Transverse colon (tissue), 4 donors: ENCODE results near the gene DES. TPM values are rescaled to one million over a fixed set of nuclear protein-coding genes. Genes with fewer than 3 reads are reported as not detected.

Source experiments
- DNase-seq: peaks from one replicate; pipeline ENCODE4 v3.0.0-alpha.2; 2019
- H3K27ac ChIP-seq, 4 donors: fragments of 200-600 bp; sonication (generic); 2 replicates each; pipeline ENCODE4 v1.5.1; 2016 to 2018; ENCODE audit warnings: inconsistent platforms in 4 of 4
- H3K27me3 ChIP-seq: fragments of 200-600 bp; sonication (generic); 2 replicates; pipeline ENCODE4 v1.5.1; 2017; ENCODE audit warnings: inconsistent platforms
- H3K36me3 ChIP-seq, 4 donors: fragments of 200-600 bp; sonication (generic); 2 replicates each; pipeline ENCODE4 v1.5.1; 2017 to 2019; ENCODE audit warnings: inconsistent platforms in 4 of 4
- H3K4me1 ChIP-seq, 4 donors: fragments of 200-600 bp; sonication (generic); 2 replicates each; pipeline ENCODE4 v1.5.1; 2017 to 2020; ENCODE audit warnings: inconsistent platforms in 4 of 4
- H3K4me3 ChIP-seq, 4 donors: fragments of 200-600 bp; sonication (generic); 1 replicate in 1 of 4; 2 replicates in 3 of 4; pipeline versions ENCODE4 v1.5.1 to v1.6.1; 2017 to 2019; ENCODE audit warnings: inconsistent platforms in 4 of 4
- H3K9me3 ChIP-seq, 2 donors: fragments of 200-600 bp; sonication (generic); 2 replicates each; pipeline ENCODE4 v1.5.1; 2017 to 2019; ENCODE audit warnings: inconsistent platforms in 2 of 2
- EP300 ChIP-seq: sonication (generic); formaldehyde crosslinking; IDR thresholded peaks from one replicate; pipeline ENCODE4 v1.6.1; 2017; ENCODE audit warnings: antibody characterized with exemption, low read depth
- POLR2A ChIP-seq: fragments of 450-650 bp; IDR thresholded peaks from one replicate; pipeline ENCODE4 v1.6.1; 2016; ENCODE audit warnings: antibody characterized with exemption, mild to moderate bottlenecking, moderate library complexity
- POLR2AphosphoS5 ChIP-seq, 3 donors: sonication (generic); formaldehyde crosslinking; IDR thresholded peaks; one replicate each; pipeline ENCODE4 v1.6.1; 2016; ENCODE audit warnings: antibody characterized with exemption in 3 of 3
- WGBS, 2 donors: methylation state at CpG; one replicate each; pipeline ENCODE4 v1.1.5; 2018; ENCODE audit warnings: low coverage in 1 of 2; 5-methylcytosine and 5-hydroxymethylcytosine counted together
- in situ Hi-C, 4 donors: fragments of 200-750 bp; cut with MboI; loops; one replicate each; pipeline versions ENCODE4 v1.15.0 to v1.15.1; 2017; ENCODE audit warnings: low sequenced_read_pairs in 3 of 4, low pct_ligation_motif_present in 1 of 4, low pct_unique_long_range_greater_than_20kb in 1 of 4
- intact Hi-C: fragments of 100-400 bp; cut with DNase I; formaldehyde crosslinking; loops from one replicate; pipeline ENCODE4 v1.15.1; 2023; ENCODE audit warnings: low total_unique reads
- total RNA-seq, 4 donors: library from RNA; depleted of rRNA; stranded (reverse); fragments of >200 nt; gene quantifications; one replicate each; pipeline ENCODE4 v1.1.0, GENCODE V29; 2016
- TF ChIP-seq, protein P1 (sequence below), 5 experiments: fragments of 200-600 bp in 3 of 5; fragments of 450-650 bp in 2 of 5; sonication (generic) in 3 of 5; IDR thresholded peaks; 1 replicate in 2 of 5; 2 replicates in 3 of 5; pipeline ENCODE4 v1.5.1; 2016 to 2017; ENCODE audit warnings: antibody characterized with exemption in 5 of 5, inconsistent platforms in 3 of 5, mild to moderate bottlenecking in 2 of 5, moderate library complexity in 1 of 5

The DES gene
- total RNA-seq, 4 donors from 2014 or later, result 1,000 to 12,373 (median 1,519) TPM

DNA sequence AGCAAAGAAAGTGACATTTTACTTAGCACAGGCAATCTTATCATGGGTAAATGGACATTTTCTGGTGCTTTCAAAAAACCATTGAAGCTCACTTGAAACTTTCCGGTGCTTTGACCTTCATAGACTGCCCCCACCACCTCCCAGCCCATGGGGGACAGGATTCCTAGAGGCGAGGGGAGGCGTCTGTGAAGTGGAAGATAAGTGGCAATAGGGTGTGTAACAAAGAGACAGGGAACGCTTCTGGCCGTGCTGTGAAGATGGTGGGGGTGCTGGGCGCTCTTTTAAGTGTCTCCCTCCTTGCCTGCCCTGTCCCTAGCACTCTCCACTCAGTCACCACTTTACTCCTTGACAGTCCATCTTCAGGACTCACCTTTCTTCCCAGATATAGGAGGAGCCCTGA is 57.1 kb downstream of the DES start:
- in situ Hi-C loops, result loop anchor here in 3 of 4 donors (10.0 kb wide), 1 partner anchor 50 kb away; no protein-coding TSS in a partner anchor
- 43 to 64% methylated on average over 2 to 6 of the region's 6 CpGs for WGBS, 2 donors
- no peak for DNase-seq
- intact Hi-C loops, result loop anchor here (5.0 kb wide), 1 partner anchor 57 kb away; no protein-coding TSS in a partner anchor
- H3K36me3 ChIP-seq, result no peaks in the 10 kb centered on the region
- no peaks in the 10 kb centered on the region for H3K9me3 ChIP-seq
- H3K27me3 ChIP-seq, result peaks cover 4% of the 10 kb centered on the region
- TF ChIP-seq, protein P1, sequence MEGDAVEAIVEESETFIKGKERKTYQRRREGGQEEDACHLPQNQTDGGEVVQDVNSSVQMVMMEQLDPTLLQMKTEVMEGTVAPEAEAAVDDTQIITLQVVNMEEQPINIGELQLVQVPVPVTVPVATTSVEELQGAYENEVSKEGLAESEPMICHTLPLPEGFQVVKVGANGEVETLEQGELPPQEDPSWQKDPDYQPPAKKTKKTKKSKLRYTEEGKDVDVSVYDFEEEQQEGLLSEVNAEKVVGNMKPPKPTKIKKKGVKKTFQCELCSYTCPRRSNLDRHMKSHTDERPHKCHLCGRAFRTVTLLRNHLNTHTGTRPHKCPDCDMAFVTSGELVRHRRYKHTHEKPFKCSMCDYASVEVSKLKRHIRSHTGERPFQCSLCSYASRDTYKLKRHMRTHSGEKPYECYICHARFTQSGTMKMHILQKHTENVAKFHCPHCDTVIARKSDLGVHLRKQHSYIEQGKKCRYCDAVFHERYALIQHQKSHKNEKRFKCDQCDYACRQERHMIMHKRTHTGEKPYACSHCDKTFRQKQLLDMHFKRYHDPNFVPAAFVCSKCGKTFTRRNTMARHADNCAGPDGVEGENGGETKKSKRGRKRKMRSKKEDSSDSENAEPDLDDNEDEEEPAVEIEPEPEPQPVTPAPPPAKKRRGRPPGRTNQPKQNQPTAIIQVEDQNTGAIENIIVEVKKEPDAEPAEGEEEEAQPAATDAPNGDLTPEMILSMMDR (IDR thresholded peaks at IDR 0.05), result no peak
- TF ChIP-seq POLR2AphosphoS5 (IDR thresholded peaks at IDR 0.05), result no peak
- no peak for TF ChIP-seq POLR2A
- no peak for TF ChIP-seq EP300
- H3K4me3 ChIP-seq, result no peak overlapping the region
- peak overlapping the region in 2 of 4 donors; percentile 36 to 53 for H3K27ac ChIP-seq
- H3K4me1 ChIP-seq, result peaks cover 0 to 8% (median 4%) of the 10 kb centered on the region in 4 donors

DNA sequence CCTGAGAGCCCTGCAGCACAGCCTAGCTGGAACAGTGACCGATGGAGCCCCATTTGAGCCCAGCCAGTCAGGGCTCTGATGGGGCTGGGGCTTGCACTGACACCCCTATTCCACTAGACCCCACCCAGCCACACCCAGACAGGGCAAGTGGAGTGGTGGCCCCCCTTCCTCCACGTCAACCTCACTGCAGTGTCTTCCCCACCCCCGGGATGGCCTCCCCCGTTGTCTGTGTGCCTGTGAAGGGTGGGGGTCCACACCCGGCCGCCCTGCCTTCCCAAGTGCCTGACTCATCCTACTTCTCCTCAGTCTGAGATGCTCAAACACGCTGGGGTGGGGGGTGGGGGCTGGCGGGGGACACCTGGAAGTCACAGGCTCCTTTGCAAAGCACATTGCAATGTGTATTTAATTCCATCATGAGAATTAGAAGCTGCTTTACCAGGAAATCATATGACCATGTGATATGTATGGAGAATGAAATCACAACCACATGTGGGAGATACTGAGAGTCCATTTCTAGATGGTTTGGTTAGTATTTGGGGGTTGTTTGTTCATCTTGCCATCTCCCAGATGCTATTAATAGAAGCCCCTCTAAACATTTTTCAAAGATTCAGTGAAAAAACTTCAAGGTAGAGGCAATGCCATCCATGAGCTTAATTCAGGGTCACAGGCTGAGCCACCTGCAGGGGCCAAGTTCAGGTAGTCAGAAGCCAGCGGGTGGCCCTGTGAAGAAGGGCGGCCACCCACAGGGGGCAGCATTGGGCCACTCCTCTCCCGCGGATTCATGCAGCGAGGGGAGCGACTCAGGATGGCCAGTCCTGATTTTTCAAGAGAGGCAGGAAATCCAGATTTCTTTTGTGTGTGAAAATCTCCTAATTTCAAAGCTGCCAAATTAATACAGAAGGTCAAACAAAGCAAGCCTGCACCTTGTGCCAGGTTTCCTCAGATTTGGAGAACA is 57.8 kb downstream of the DES start:
- Histone ChIP-seq H3K27me3 (peaks cover 4% of the 10 kb centered on the region), H3K9me3 (no peaks in the 10 kb centered on the region), H3K27ac (peak overlapping the region in 3 of 4 donors; percentile 36 to 68 (median 36)), H3K36me3 (no peaks in the 10 kb centered on the region), H3K4me3 (no peak overlapping the region), H3K4me1 (peaks cover 0 to 8% (median 4%) of the 10 kb centered on the region in 4 donors)
- intact Hi-C loops (loop anchor here (5.0 kb wide), 1 partner anchor 56 kb away; no protein-coding TSS in a partner anchor), in situ Hi-C loops (loop anchor here in 3 of 4 donors (10.0 kb wide), 1 partner anchor 49 kb away; no protein-coding TSS in a partner anchor)
- WGBS, 2 donors, result 36% methylated on average over 14 of the region's 14 CpGs; no CpG with 5 or more reads in 1 of the 2 donors
- peak; percentile 78 for DNase-seq
- TF ChIP-seq POLR2AphosphoS5 (IDR thresholded peaks at IDR 0.05) (peak in 1 of 3 donors; percentile 11), EP300 (no peak), POLR2A (no peak)
- TF ChIP-seq, protein P1 (IDR thresholded peaks at IDR 0.05), result peak; percentile 83 to 91 (median 89)

Other genes starting within 250 kb of the DES start
- 10 to 100 TPM in 3 of 4 donors, 1 to 10 TPM in 1; 5.4 to 18.4 (median 15.7) TPM for gene SLC23A3, start 248.3 kb upstream of the DES start, total RNA-seq
- 100 to 1,000 TPM in 3 of 4 donors, 10 to 100 TPM in 1; 50.4 to 114 (median 106) TPM for gene CNPPD1, start 241.5 kb upstream of the DES start, total RNA-seq
- gene RETREG2, start 240.1 kb upstream of the DES start, total RNA-seq, result 100 to 1,000 TPM in 2 of 4 donors, 10 to 100 TPM in 2; 37.8 to 226 (median 102) TPM
- 100 to 1,000 TPM in 3 of 4 donors, 10 to 100 TPM in 1; 90.2 to 156 (median 119) TPM for gene ZFAND2B, start 211.6 kb upstream of the DES start, total RNA-seq
- gene ABCB6, start 199.4 kb upstream of the DES start, total RNA-seq, result 10 to 100 TPM in 3 of 4 donors, 1 to 10 TPM in 1; 3.4 to 28.7 (median 20.4) TPM
- 100 to 1,000 TPM in 1 of 4 donors, 10 to 100 TPM in 3; 73.2 to 243 (median 82.7) TPM for gene ATG9A, start 188.7 kb upstream of the DES start, total RNA-seq
- gene ANKZF1, start 188.6 kb upstream of the DES start, total RNA-seq, result 100 to 1,000 TPM in 2 of 4 donors, 10 to 100 TPM in 2; 64.3 to 318 (median 114) TPM
- gene GLB1L, start 172.9 kb upstream of the DES start, total RNA-seq, result 1 to 10 TPM in 3 of 4 donors, under 1 TPM in 1; 0.40 to 9.1 (median 3.8) TPM
- 10 to 100 TPM; 18.7 to 44.8 (median 28.2) TPM for gene STK16, start 172.9 kb upstream of the DES start, total RNA-seq
- not detected for gene TUBA4B, start 165.1 kb upstream of the DES start, total RNA-seq
- 100 to 1,000 TPM in 1 of 4 donors, 10 to 100 TPM in 3; 39.2 to 101 (median 70.8) TPM for gene TUBA4A, start 164.5 kb upstream of the DES start, total RNA-seq
- gene DNAJB2, start 139.0 kb upstream of the DES start, total RNA-seq, result 10 to 100 TPM; 22.7 to 95.0 (median 54.3) TPM
- gene PTPRN, start 109.0 kb upstream of the DES start, total RNA-seq, result 1 to 10 TPM in 3 of 4 donors, under 1 TPM in 1; 0.60 to 2.6 (median 2.1) TPM
- not detected for gene RESP18, start 85.6 kb upstream of the DES start, total RNA-seq
- gene DNPEP, start 30.5 kb upstream of the DES start, total RNA-seq, result 100 to 1,000 TPM in 2 of 4 donors, 10 to 100 TPM in 2; 61.3 to 142 (median 104) TPM
- gene SPEG, start 16.5 kb downstream of the DES start, total RNA-seq, result 10 to 100 TPM; 26.5 to 95.8 (median 48.5) TPM
- gene GMPPA, start 80.5 kb downstream of the DES start, total RNA-seq, result 10 to 100 TPM; 25.1 to 41.1 (median 36.4) TPM
- not detected for gene ASIC4, start 96.1 kb downstream of the DES start, total RNA-seq
- gene CHPF, start 125.4 kb downstream of the DES start, total RNA-seq, result 10 to 100 TPM; 21.1 to 58.2 (median 52.1) TPM
- gene TMEM198, start 125.7 kb downstream of the DES start, total RNA-seq, result 1 to 10 TPM in 3 of 4 donors, not detected in 1; 1.1 to 4.4 (median 1.2) TPM
- gene OBSL1, start 153.2 kb downstream of the DES start, total RNA-seq, result 10 to 100 TPM; 18.1 to 57.2 (median 19.0) TPM
- gene INHA, start 153.9 kb downstream of the DES start, total RNA-seq, result not detected
- gene STK11IP, start 179.5 kb downstream of the DES start, total RNA-seq, result 100 to 1,000 TPM in 1 of 4 donors, 10 to 100 TPM in 3; 16.2 to 117 (median 38.2) TPM
- gene SLC4A3, start 209.3 kb downstream of the DES start, total RNA-seq, result 10 to 100 TPM in 1 of 4 donors, under 1 TPM in 2, not detected in 1; 0.32 to 25.9 (median 0.68) TPM